ENCODE results near the gene BAHD1. TPM values are rescaled to one million over a fixed set of nuclear protein-coding genes. Genes with fewer than 3 reads are reported as not detected.

BAHD1 gene
- total and polyA plus RNA-seq, 2 donors (not counting 1 experiment from before 2014, with no cell fraction given): 3.3 to 5.6 TPM

- Histone ChIP-seq H3K36me3 (ENCODE audit: control insufficient read depth, insufficient read depth, low read length) (no peaks in the 10 kb centered on the region), H3K79me2 (ENCODE audit: control insufficient read depth, insufficient read depth, low read length) (peaks cover 2% of the 10 kb centered on the region), H2AFZ (ENCODE audit: low read length) (no peak overlapping the region), H3K27me3 (ENCODE audit: control insufficient read depth, insufficient read depth, low read length) (no peaks in the 10 kb centered on the region), H3K4me3 (replicated peaks in 1 of 4; ENCODE audit: control extremely low read depth in 1 of 4, insufficient read depth in 1 of 4, low read depth in 3 of 4, low read length in 4 of 4) (no peak overlapping the region), H3K4me1 (ENCODE audit: control insufficient read depth, extremely low read depth, insufficient read depth, low read length) (peaks cover 3% of the 10 kb centered on the region), H4K20me1 (ENCODE audit: control insufficient read depth, extremely low read depth, insufficient read depth, low read length) (no peaks in the 10 kb centered on the region), H3K9me3 (ENCODE audit: control insufficient read depth, insufficient read depth, low read depth, low read length) (no peaks in the 10 kb centered on the region), H3K27ac (ENCODE audit: insufficient read depth, low read length) (no peak overlapping the region), H3K9ac (ENCODE audit: insufficient read depth, low read length) (no peak overlapping the region), H3K4me2 (ENCODE audit: extremely low read depth, insufficient read depth, low read length) (no peak overlapping the region)
- no peak for DNase-seq (ENCODE audit: low read depth in 2 of 2)
- TF ChIP-seq EZH2 (IDR thresholded peaks at IDR 0.05; ENCODE audit: low read length, missing control alignments) (no peak), CTCF (conservative IDR thresholded peaks at IDR 0.05 in 1 of 2, IDR thresholded peaks at IDR 0.05 in 1 of 2; ENCODE audit: low read depth in 1 of 2, low read length in 2 of 2) (no peak)
These were observed 26.5 kb downstream of the BAHD1 start for GRCh38 chr15:40467261-40467615.

GRCh38 chr15:40468898-40469331, 28.2 kb downstream of the BAHD1 start:
- DNase-seq (ENCODE audit: low read depth in 2 of 2): no peak
- no peak overlapping the region for H3K9ac ChIP-seq (ENCODE audit: insufficient read depth, low read length)
- H2AFZ ChIP-seq (ENCODE audit: low read length): no peak overlapping the region
- no peaks in the 10 kb centered on the region for H3K9me3 ChIP-seq (ENCODE audit: control insufficient read depth, insufficient read depth, low read depth, low read length)
- H4K20me1 ChIP-seq (ENCODE audit: control insufficient read depth, extremely low read depth, insufficient read depth, low read length): no peaks in the 10 kb centered on the region
- H3K27ac ChIP-seq (ENCODE audit: insufficient read depth, low read length): no peak overlapping the region
- H3K36me3 ChIP-seq (ENCODE audit: control insufficient read depth, insufficient read depth, low read length): no peaks in the 10 kb centered on the region
- no peak for TF ChIP-seq CTCF (conservative IDR thresholded peaks at IDR 0.05 in 1 of 2, IDR thresholded peaks at IDR 0.05 in 1 of 2; ENCODE audit: low read depth in 1 of 2, low read length in 2 of 2)
- TF ChIP-seq EZH2 (IDR thresholded peaks at IDR 0.05; ENCODE audit: low read length, missing control alignments): no peak
- peaks cover 2% of the 10 kb centered on the region for H3K79me2 ChIP-seq (ENCODE audit: control insufficient read depth, insufficient read depth, low read length)
- H3K4me2 ChIP-seq (ENCODE audit: extremely low read depth, insufficient read depth, low read length): no peak overlapping the region
- no peaks in the 10 kb centered on the region for H3K27me3 ChIP-seq (ENCODE audit: control insufficient read depth, insufficient read depth, low read length)
- H3K4me1 ChIP-seq (ENCODE audit: control insufficient read depth, extremely low read depth, insufficient read depth, low read length): peaks cover 3% of the 10 kb centered on the region
- no peak overlapping the region for H3K4me3 ChIP-seq (replicated peaks in 1 of 4; ENCODE audit: control extremely low read depth in 1 of 4, insufficient read depth in 1 of 4, low read depth in 3 of 4, low read length in 4 of 4)

- H3K79me2 ChIP-seq (ENCODE audit: control insufficient read depth, insufficient read depth, low read length): peaks cover 2% of the 10 kb centered on the region
- H3K36me3 ChIP-seq (ENCODE audit: control insufficient read depth, insufficient read depth, low read length): no peaks in the 10 kb centered on the region
- H3K27ac ChIP-seq (ENCODE audit: insufficient read depth, low read length): no peak overlapping the region
- DNase-seq (ENCODE audit: low read depth in 2 of 2): peak in 1 of 2 donors; percentile 17
- H3K4me2 ChIP-seq (ENCODE audit: extremely low read depth, insufficient read depth, low read length): peak overlapping the region; percentile 61
- no peaks in the 10 kb centered on the region for H3K9me3 ChIP-seq (ENCODE audit: control insufficient read depth, insufficient read depth, low read depth, low read length)
- H4K20me1 ChIP-seq (ENCODE audit: control insufficient read depth, extremely low read depth, insufficient read depth, low read length): no peaks in the 10 kb centered on the region
- TF ChIP-seq CTCF (conservative IDR thresholded peaks at IDR 0.05 in 1 of 2, IDR thresholded peaks at IDR 0.05 in 1 of 2; ENCODE audit: low read depth in 1 of 2, low read length in 2 of 2) (no peak), EZH2 (IDR thresholded peaks at IDR 0.05; ENCODE audit: low read length, missing control alignments) (no peak)
- H3K4me3 ChIP-seq (replicated peaks in 1 of 4; ENCODE audit: control extremely low read depth in 1 of 4, insufficient read depth in 1 of 4, low read depth in 3 of 4, low read length in 4 of 4): peak overlapping the region in 2 of 4 experiments; percentile 56 to 57
- no peaks in the 10 kb centered on the region for H3K27me3 ChIP-seq (ENCODE audit: control insufficient read depth, insufficient read depth, low read length)
- H3K9ac ChIP-seq (ENCODE audit: insufficient read depth, low read length): no peak overlapping the region
- H2AFZ ChIP-seq (ENCODE audit: low read length): no peak overlapping the region
- peaks cover 3% of the 10 kb centered on the region for H3K4me1 ChIP-seq (ENCODE audit: control insufficient read depth, extremely low read depth, insufficient read depth, low read length)
These were observed 29.1 kb downstream of the BAHD1 start for GRCh38 chr15:40469776-40470390.

All from fibroblast of lung (primary cell).